ENCODE results near the gene LUC7L2. TPM values are rescaled to one million over a fixed set of nuclear protein-coding genes. Genes with fewer than 3 reads are reported as not detected.

Gene LUC7L2
- total and polyA plus RNA-seq, 10 of the 15 experiments (the other 5 are each of a cell fraction or from before 2014, with no cell fraction given), result 31.7 to 98.7 (median 68.6) TPM

GRCh38 chr7:139339698-139340036, 20.0 kb upstream of the LUC7L2 start:
- Histone ChIP-seq H3K4me2 (ENCODE audit: control insufficient read depth, insufficient read depth) (peak overlapping the region; percentile 57), H4K20me1 (ENCODE audit: control insufficient read depth, insufficient read depth) (no peaks in the 10 kb centered on the region), H3K27ac (ENCODE audit: control insufficient read depth, insufficient read depth) (peak overlapping the region; percentile 97; the same call in 1 of the 2 replicates), H3K27me3 (replicated peaks in 1 of 2; ENCODE audit: control insufficient read depth in 2 of 2, insufficient read depth in 2 of 2, low read length in 1 of 2) (no peaks in the 10 kb centered on the region), H3K36me3 (ENCODE audit: control insufficient read depth in 2 of 2, insufficient read depth in 2 of 2, low read length in 1 of 2) (no peaks in the 10 kb centered on the region), H3K9ac (ENCODE audit: control insufficient read depth, insufficient read depth, low read length) (no peak overlapping the region; the same call in 1 of the 2 replicates), H3K9me3 (replicated peaks; ENCODE audit: control insufficient read depth, insufficient read depth, low read length) (peaks cover 5% of the 10 kb centered on the region), H3K4me1 (ENCODE audit: control insufficient read depth, insufficient read depth, low read length) (no peaks in the 10 kb centered on the region), H3K4me3 (peak overlapping the region; percentile 58; the same call in 1 of the 2 replicates), H2AFZ (ENCODE audit: control insufficient read depth, low read depth, low read length) (peak overlapping the region; percentile 59), H3K79me2 (ENCODE audit: control insufficient read depth, insufficient read depth, low read length) (peaks cover 18% of the 10 kb centered on the region)
- FAIRE-seq (no peak), ATAC-seq (no peak), DNase-seq (ENCODE audit: low read depth, low spot score) (no peak)
- ChIA-PET POLR2A (interaction anchor here (0.6 to 1.5 kb wide), 6 partner anchors 20 to 245 kb away, joined by 3 to 4 read pairs (median 4); partner anchors contain the start of gene LUC7L2), SMC1A (ENCODE audit: uncharacterized antibody, unreplicated experiment) (interaction anchor here (0.6 to 2.2 kb wide), 3 partner anchors 10 to 133 kb away, joined by 3 to 9 read pairs (median 7); partner anchors contain the start of gene LUC7L2), CTCF (interaction anchor here (0.6 to 1.6 kb wide), 11 partner anchors 9 to 453 kb away, joined by 3 to 7 read pairs (median 3); partner anchors contain the start of gene LUC7L2), RAD21 (ENCODE audit: unreplicated experiment) (interaction anchor here (0.6 kb wide), 1 partner anchor 878 kb away, joined by 3 read pairs; no protein-coding TSS in a partner anchor)
- intact Hi-C loops (cut with micrococcal nuclease; ENCODE audit: unreplicated experiment), result loop anchor here (1.0 kb wide), 2 partner anchors 20 to 230 kb away; partner anchors contain the start of genes LUC7L2 and ZC3HAV1
- no peak for TF ChIP-seq CTCF (IDR thresholded peaks at IDR 0.05 in 2 of 3, conservative IDR thresholded peaks at IDR 0.05 in 1 of 3; ENCODE audit: control insufficient read depth in 2 of 3, extremely low read depth in 1 of 3, insufficient read depth in 1 of 3, low read depth in 3 of 3, low read length in 3 of 3)
- no peak for TF ChIP-seq MEF2A (IDR thresholded peaks at IDR 0.05; ENCODE audit: insufficient read depth, low read depth, low read length)
- TF ChIP-seq STAT1 (conservative IDR thresholded peaks at IDR 0.05), result peak; percentile 91; the same call in 1 of the 2 replicates
- TF ChIP-seq SKIL (IDR thresholded peaks at IDR 0.05; ENCODE audit: low read depth, poor library complexity, severe bottlenecking), result peak; percentile 23
- no peak for TF ChIP-seq IRF3 (IDR thresholded peaks at IDR 0.05)
- TF ChIP-seq CREM (IDR thresholded peaks at IDR 0.05; ENCODE audit: low read depth), result no peak
- TF ChIP-seq ZBTB33 (IDR thresholded peaks at IDR 0.05), result peak; percentile 95
- peak; percentile 25; the same call in 1 of the 2 replicates for TF ChIP-seq PML (IDR thresholded peaks at IDR 0.05; ENCODE audit: low read length)
- no peak for TF ChIP-seq FOXK2 (IDR thresholded peaks at IDR 0.05)
- TF ChIP-seq NBN (IDR thresholded peaks at IDR 0.05), result peak; percentile 31; the same call in 1 of the 2 replicates
- peak; percentile 92; the same call in 1 of the 2 replicates for TF ChIP-seq CHD4 (IDR thresholded peaks at IDR 0.05)
- peak; percentile 99 for TF ChIP-seq MLLT1 (IDR thresholded peaks at IDR 0.05)
- WGBS (ENCODE audit: insufficient coverage, insufficient replicate concordance, low lambda C conversion rate, missing lambda C conversion rate), result 96% methylated on average over 13 of the region's 13 CpGs
- BruUV-seq (replicated peaks), result TSS peak; percentile 60
- in situ Hi-C loops (cut with MboI), result no loop called here
